NAMALWA (cell line): Measurements from ENCODE around the gene AMPD1.

Experiments used
- DNase-seq: peaks from one replicate; pipeline ENCODE4 v3.0.0-alpha.2; 2015; ENCODE audit warnings: low spot score

Gene AMPD1

GRCh38 chr1:114700036-114700600 lies 4.8 kb upstream of the AMPD1 start:
- DNase-seq, result no peak

- no peak for DNase-seq
These were observed 1.5 kb upstream of the AMPD1 start for GRCh38 chr1:114696810-114697209.

GRCh38 chr1:114694540-114695310 lies 621 bp downstream of the AMPD1 start:
- DNase-seq, result no peak

GRCh38 chr1:114692947-114693346 lies 2.4 kb downstream of the AMPD1 start:
- no peak for DNase-seq

GRCh38 chr1:114691061-114691460 lies 4.3 kb downstream of the AMPD1 start:
- no peak for DNase-seq

- no peak for DNase-seq
These were observed 5.2 kb downstream of the AMPD1 start for GRCh38 chr1:114690148-114690547.

- no peak for DNase-seq
These were observed 6.8 kb downstream of the AMPD1 start for GRCh38 chr1:114688526-114688925.

GRCh38 chr1:114685851-114686250 lies 9.5 kb downstream of the AMPD1 start:
- no peak for DNase-seq

- DNase-seq, result no peak
These were observed 17.7 kb downstream of the AMPD1 start for GRCh38 chr1:114677691-114678090.

- DNase-seq, result no peak
These were observed 19.2 kb downstream of the AMPD1 start for GRCh38 chr1:114676115-114676514.

- DNase-seq, result no peak
These were observed 23.4 kb downstream of the AMPD1 start for GRCh38 chr1:114671939-114672275.

- DNase-seq, result peak; percentile 43
These were observed 24.1 kb downstream of the AMPD1 start for GRCh38 chr1:114671011-114671938.

GRCh38 chr1:114670083-114671010 lies 25.0 kb downstream of the AMPD1 start:
- DNase-seq, result peak; percentile 81

GRCh38 chr1:114669562-114670082 lies 25.7 kb downstream of the AMPD1 start, which contains the start of gene DENND2C:
Gene DENND2C (minus strand): TSS chr1:114670049. CDS start chr1:114625984, 44,065 bp downstream.
- no peak for DNase-seq

GRCh38 chr1:114668784-114669561 lies 26.4 kb downstream of the AMPD1 start:
- peak; percentile 11 for DNase-seq

GRCh38 chr1:114668373-114668772 lies 27.0 kb downstream of the AMPD1 start:
- DNase-seq, result no peak

- DNase-seq, result no peak
These were observed 28.4 kb downstream of the AMPD1 start for GRCh38 chr1:114666954-114667353.

- DNase-seq, result no peak
These were observed 35.1 kb downstream of the AMPD1 start for GRCh38 chr1:114660238-114660637.

- DNase-seq, result no peak
These were observed 43.5 kb downstream of the AMPD1 start for GRCh38 chr1:114651893-114652292.

- peak; percentile 20 for DNase-seq
These were observed 46.8 kb downstream of the AMPD1 start for GRCh38 chr1:114648503-114648902.

GRCh38 chr1:114641377-114641776 lies 54.0 kb downstream of the AMPD1 start:
- DNase-seq, result no peak
